Endothelial cell (in vitro differentiated cells): ENCODE measurements around the gene OLA1. TPM values are rescaled to one million over a fixed set of nuclear protein-coding genes. Genes with fewer than 3 reads are reported as not detected.

Experiments
- DNase-seq: peaks from one replicate; pipeline ENCODE4 v3.0.0; 2021; ENCODE audit warnings: low spot score
- H3K27ac Mint-ChIP-seq: one replicate; pipeline ENCODE4 v1.8.0; 2021; ENCODE audit warnings: mixed read lengths, inconsistent platforms; ENCODE audit not compliant: unreplicated experiment
- H3K27me3 Mint-ChIP-seq: one replicate; pipeline ENCODE4 v1.8.0; 2021; ENCODE audit warnings: mild to moderate bottlenecking, moderate library complexity, mixed read lengths, inconsistent platforms; ENCODE audit not compliant: unreplicated experiment
- H3K36me3 Mint-ChIP-seq: one replicate; pipeline ENCODE4 v1.8.0; 2021; ENCODE audit warnings: mild to moderate bottlenecking, low read depth, mixed read lengths, inconsistent platforms; ENCODE audit not compliant: unreplicated experiment
- H3K4me1 Mint-ChIP-seq: one replicate; pipeline ENCODE4 v1.8.0; 2021; ENCODE audit warnings: mild to moderate bottlenecking, mixed read lengths, inconsistent platforms; ENCODE audit not compliant: unreplicated experiment
- H3K4me3 Mint-ChIP-seq: one replicate; pipeline ENCODE4 v1.8.0; 2021; ENCODE audit warnings: mild to moderate bottlenecking, mixed read lengths, inconsistent platforms; ENCODE audit not compliant: unreplicated experiment
- H3K9me3 Mint-ChIP-seq: one replicate; pipeline ENCODE4 v1.8.0; 2021; ENCODE audit warnings: mixed read lengths, inconsistent platforms; ENCODE audit not compliant: unreplicated experiment
- CTCF ChIP-seq: fragments of 200-600 bp; sonication (generic); IDR thresholded peaks from one replicate; pipeline ENCODE4 v1.5.0; 2021; ENCODE audit warnings: antibody characterized with exemption; ENCODE audit not compliant: unreplicated experiment
- total RNA-seq: library from RNA; stranded (reverse); fragmentation: NEBNext Ultra II Directional; extraction: Animal tissue kit (Norgen Biotek cat#: 25700); gene quantifications from one replicate; pipeline ENCODE4 v1.2.1, GENCODE V29; 2021; ENCODE audit not compliant: unreplicated experiment

OLA1 gene
- total RNA-seq, 1 donor from 2014 or later, result 105 TPM

GRCh38 chr2:174051741-174052583, 196.4 kb downstream of the OLA1 start:
- peak overlapping the region; percentile 38 for H3K27ac Mint-ChIP-seq
- peaks cover 42% of the 10 kb centered on the region for H3K4me1 Mint-ChIP-seq
- DNase-seq, result peak; percentile 14
- no peak overlapping the region for H3K4me3 Mint-ChIP-seq
- no peak for TF ChIP-seq CTCF
- H3K27me3 Mint-ChIP-seq, result peaks cover 5% of the 10 kb centered on the region
- H3K36me3 Mint-ChIP-seq, result peaks cover 7% of the 10 kb centered on the region
- no peaks in the 10 kb centered on the region for H3K9me3 Mint-ChIP-seq

GRCh38 chr2:174051068-174051467, 197.3 kb downstream of the OLA1 start:
- Mint-ChIP-seq H3K27me3 (peaks cover 5% of the 10 kb centered on the region), H3K4me3 (no peak overlapping the region), H3K9me3 (no peaks in the 10 kb centered on the region), H3K36me3 (peaks cover 12% of the 10 kb centered on the region), H3K4me1 (peaks cover 46% of the 10 kb centered on the region), H3K27ac (no peak overlapping the region)
- DNase-seq, result no peak
- TF ChIP-seq CTCF, result no peak

- no peak for DNase-seq
- TF ChIP-seq CTCF, result no peak
- H3K4me3 Mint-ChIP-seq, result no peak overlapping the region
- H3K9me3 Mint-ChIP-seq, result no peaks in the 10 kb centered on the region
- H3K36me3 Mint-ChIP-seq, result peaks cover 17% of the 10 kb centered on the region
- peaks cover 7% of the 10 kb centered on the region for H3K27me3 Mint-ChIP-seq
- H3K27ac Mint-ChIP-seq, result no peak overlapping the region
- H3K4me1 Mint-ChIP-seq, result peaks cover 46% of the 10 kb centered on the region
Measured at GRCh38 chr2:174049895-174050294, 198.4 kb downstream of the OLA1 start.

GRCh38 chr2:174048243-174048642, 200.1 kb downstream of the OLA1 start:
- DNase-seq, result no peak
- Mint-ChIP-seq H3K27ac (no peak overlapping the region), H3K9me3 (no peaks in the 10 kb centered on the region), H3K27me3 (peaks cover 8% of the 10 kb centered on the region), H3K36me3 (peaks cover 17% of the 10 kb centered on the region), H3K4me1 (peaks cover 39% of the 10 kb centered on the region), H3K4me3 (no peak overlapping the region)
- TF ChIP-seq CTCF, result no peak

- no peak overlapping the region for H3K4me3 Mint-ChIP-seq
- no peak for TF ChIP-seq CTCF
- H3K9me3 Mint-ChIP-seq, result no peaks in the 10 kb centered on the region
- peaks cover 36% of the 10 kb centered on the region for H3K4me1 Mint-ChIP-seq
- peaks cover 17% of the 10 kb centered on the region for H3K36me3 Mint-ChIP-seq
- H3K27ac Mint-ChIP-seq, result no peak overlapping the region
- DNase-seq, result no peak
- H3K27me3 Mint-ChIP-seq, result peaks cover 8% of the 10 kb centered on the region
Measured at GRCh38 chr2:174047746-174048145, 200.6 kb downstream of the OLA1 start.
